Caco-2 (cell line): ENCODE data around the gene UNG. TPM values are rescaled to one million over a fixed set of nuclear protein-coding genes. Genes with fewer than 3 reads are reported as not detected.
A peak's percentile ranks its signal among the peaks of the same experiment; 100 is the strongest.
"Not testable (repeated sequence)": the region's sequence is repeated elsewhere in the genome, so short reads cannot be mapped to it uniquely, and the experiment has no call there.

Source experiments
- BruUV-seq: library from RNA; stranded (reverse); fragments of 400-500 nt; replicated peaks from 2 replicates; lab custom pipeline; 2021; lab: Mats Ljungman, UMichigan
- CTCF ChIA-PET: fragments of 300-600 bp; sonication (Branson Sonifier 250); formaldehyde crosslinking; loops from one replicate; lab custom pipeline; 2022; ENCODE audit warnings: antibody characterized with exemption; lab: Charles Lee
- POLR2A ChIA-PET: fragments of 300-600 bp; sonication (Branson Sonifier 250); formaldehyde crosslinking; loops from one replicate; lab custom pipeline; 2022; ENCODE audit warnings: antibody characterized with exemption; lab: Charles Lee
- DNase-seq, 2 experiments: peaks; one replicate each; pipeline versions ENCODE4 v3.0.0 to v3.0.0-alpha.2; 2020 to 2022
- H3K27me3 ChIP-seq: replicated peaks from 2 replicates; pipeline ENCODE4 v1.6.0; 2011; ENCODE audit warnings: low read length; ENCODE audit not compliant: control insufficient read depth, insufficient read depth
- H3K36me3 ChIP-seq: 2 replicates; pipeline ENCODE4 v1.5.1; 2011; ENCODE audit warnings: low read length; ENCODE audit not compliant: control insufficient read depth, insufficient read depth
- H3K4me1 ChIP-seq: fragments of 250-450 bp; sonication (Bioruptor Pico); 2 replicates; pipeline ENCODE4 v1.5.1; 2020; ENCODE audit warnings: mild to moderate bottlenecking
- H3K4me3 ChIP-seq: 2 replicates; pipeline ENCODE4 v1.5.1; 2011; ENCODE audit warnings: low read depth, mild to moderate bottlenecking, control low read depth, low read length
- H3K9me3 ChIP-seq: fragments of 250-450 bp; sonication (Bioruptor Pico); 2 replicates; pipeline ENCODE4 v1.5.1; 2020; ENCODE audit warnings: mild to moderate bottlenecking, moderate library complexity
- H3K27ac Mint-ChIP-seq: one replicate; pipeline ENCODE4 v1.8.0; 2022; ENCODE audit warnings: mixed read lengths; ENCODE audit not compliant: unreplicated experiment
- H3K27me3 Mint-ChIP-seq: one replicate; pipeline ENCODE4 v1.8.0; 2022; ENCODE audit warnings: mixed read lengths; ENCODE audit not compliant: insufficient read depth, unreplicated experiment
- H3K36me3 Mint-ChIP-seq: one replicate; pipeline ENCODE4 v1.8.0; 2022; ENCODE audit warnings: mild to moderate bottlenecking, mixed read lengths; ENCODE audit not compliant: insufficient read depth, unreplicated experiment
- H3K4me1 Mint-ChIP-seq: one replicate; pipeline ENCODE4 v1.8.0; 2022; ENCODE audit warnings: low read depth, mixed read lengths; ENCODE audit not compliant: unreplicated experiment
- H3K4me3 Mint-ChIP-seq: one replicate; pipeline ENCODE4 v1.8.0; 2022; ENCODE audit warnings: mild to moderate bottlenecking, moderate library complexity, mixed read lengths; ENCODE audit not compliant: unreplicated experiment
- H3K9me3 Mint-ChIP-seq: one replicate; pipeline ENCODE4 v1.8.0; 2022; ENCODE audit warnings: mixed read lengths; ENCODE audit not compliant: unreplicated experiment
- CTCF ChIP-seq, 2 experiments: fragments of 200-600 bp in 1 of 2; IDR thresholded peaks; 1 replicate in 1 of 2; 2 replicates in 1 of 2; pipeline versions ENCODE4 v1.5.1 to v1.8.0; 2011 to 2022; ENCODE audit warnings: antibody characterized with exemption in 1 of 2, control low read depth in 1 of 2, inconsistent platforms in 1 of 2, low read depth in 1 of 2, low read length in 1 of 2, mild to moderate bottlenecking in 1 of 2, moderate library complexity in 1 of 2; ENCODE audit not compliant: insufficient read depth in 1 of 2, severe bottlenecking in 1 of 2, unreplicated experiment in 1 of 2
- intact Hi-C: fragments of 100-400 bp; cut with micrococcal nuclease; formaldehyde crosslinking; loops from one replicate; pipeline ENCODE4 v1.10.0; 2022; ENCODE audit not compliant: unreplicated experiment
- total RNA-seq: library from RNA; stranded (reverse); gene quantifications from 2 replicates; pipeline ENCODE4 v1.2.3, GENCODE V29; 2022

UNG gene
- total RNA-seq, 1 experiment from 2014 or later: 78.3 TPM

GRCh38 chr12:109052414-109053323 lies 44.7 kb upstream of the UNG start, which contains the start of gene USP30:
USP30 (plus strand) TSS chr12:109052576; CDS start chr12:109052679, 103 bp downstream.
- Mint-ChIP-seq H3K27me3 (no peaks in the 10 kb centered on the region), H3K36me3 (no peaks in the 10 kb centered on the region), H3K27ac (peak within 1 kb of the TSS; percentile 88), H3K4me1 (peaks cover 10% of the 10 kb centered on the region), H3K9me3 (no peaks in the 10 kb centered on the region), H3K4me3 (peak within 1 kb of the TSS; percentile 96)
- intact Hi-C loops: loop anchor here (2.0 kb wide), 1 partner anchor 40 kb away; the partner anchor contains the start of gene ALKBH2
- H3K27me3 ChIP-seq: no peaks in the 10 kb centered on the region
- peak; percentile 84 to 87 for DNase-seq
- no peaks in the 10 kb centered on the region for H3K36me3 ChIP-seq
- no TSS peak for BruUV-seq
- ChIA-PET POLR2A (interaction anchor here (0.6 kb wide), 1 partner anchor 85 kb away, joined by 3 read pairs; no protein-coding TSS in a partner anchor), CTCF (no interaction called here)
- H3K4me3 ChIP-seq: peak within 1 kb of the TSS; percentile 75
- 0 out of 2 replicates have a peak, but pooled peaks cover 9% of the 10 kb centered on the region for H3K4me1 ChIP-seq
- no peak for TF ChIP-seq CTCF (IDR thresholded peaks at IDR 0.05; ENCODE audit: insufficient read depth in 1 of 2, low read depth in 1 of 2, low read length in 1 of 2, severe bottlenecking in 1 of 2, unreplicated experiment in 1 of 2)
- no peaks in the 10 kb centered on the region for H3K9me3 ChIP-seq

GRCh38 chr12:109053382-109054123 lies 43.8 kb upstream of the UNG start:
- no peak for TF ChIP-seq CTCF (IDR thresholded peaks at IDR 0.05; ENCODE audit: insufficient read depth in 1 of 2, low read depth in 1 of 2, low read length in 1 of 2, severe bottlenecking in 1 of 2, unreplicated experiment in 1 of 2)
- Mint-ChIP-seq H3K27ac (peak overlapping the region; percentile 88), H3K36me3 (no peaks in the 10 kb centered on the region), H3K4me3 (peak overlapping the region; percentile 96), H3K27me3 (no peaks in the 10 kb centered on the region), H3K4me1 (peaks cover 10% of the 10 kb centered on the region), H3K9me3 (no peaks in the 10 kb centered on the region)
- POLR2A ChIA-PET: no interaction called here
- H3K4me1 ChIP-seq: 0 out of 2 replicates have a peak, but pooled peaks cover 9% of the 10 kb centered on the region
- TSS peak; percentile 34 for BruUV-seq
- H3K27me3 ChIP-seq: no peaks in the 10 kb centered on the region
- H3K9me3 ChIP-seq: no peaks in the 10 kb centered on the region
- CTCF ChIA-PET: no interaction called here
- intact Hi-C loops: loop anchor here (2.0 kb wide), 1 partner anchor 39 kb away; the partner anchor contains the start of gene ALKBH2
- H3K36me3 ChIP-seq: no peaks in the 10 kb centered on the region
- DNase-seq: no peak
- H3K4me3 ChIP-seq: peak overlapping the region; percentile 75

- H3K27me3 ChIP-seq, DNase-seq, POLR2A ChIA-PET, H3K4me1 Mint-ChIP-seq, BruUV-seq, H3K9me3 ChIP-seq, H3K27me3 Mint-ChIP-seq, H3K9me3 Mint-ChIP-seq, H3K4me3 ChIP-seq, H3K4me1 ChIP-seq, H3K36me3 ChIP-seq, intact Hi-C loops, H3K36me3 Mint-ChIP-seq: not testable (repeated sequence)
- peak overlapping the region; percentile 96 for H3K4me3 Mint-ChIP-seq
- CTCF ChIA-PET: interaction anchor here (0.6 to 1.0 kb wide), 2 partner anchors 39 to 724 kb away, joined by 3 read pairs; partner anchors contain the start of gene ALKBH2
- H3K27ac Mint-ChIP-seq: peak overlapping the region; percentile 88
Observed at GRCh38 chr12:109054124-109054513, 43.3 kb upstream of the UNG start.
